NCI-H2196 (cell line): ENCODE measurements around the gene DEAF1.

ENCODE experiments used
- DNase-seq: peaks from one replicate; lab custom pipeline; 2025; ENCODE audit not compliant: unreplicated experiment; lab: John Stamatoyannopoulos, UW

The DEAF1 gene

GRCh38 chr11:597166-597725 is 97.8 kb downstream of the DEAF1 start:
- DNase-seq: no peak

- no peak for DNase-seq
These were observed 98.6 kb downstream of the DEAF1 start for GRCh38 chr11:596374-596773.

- no peak for DNase-seq
These were observed 99.6 kb downstream of the DEAF1 start for GRCh38 chr11:595400-595799.
